ENCODE results near the gene COG7. TPM values are rescaled to one million over a fixed set of nuclear protein-coding genes. Genes with fewer than 3 reads are reported as not detected.

COG7 gene
- total RNA-seq, 4 donors from 2014 or later = 10.6 to 13.9 (median 13.3) TPM

DNA sequence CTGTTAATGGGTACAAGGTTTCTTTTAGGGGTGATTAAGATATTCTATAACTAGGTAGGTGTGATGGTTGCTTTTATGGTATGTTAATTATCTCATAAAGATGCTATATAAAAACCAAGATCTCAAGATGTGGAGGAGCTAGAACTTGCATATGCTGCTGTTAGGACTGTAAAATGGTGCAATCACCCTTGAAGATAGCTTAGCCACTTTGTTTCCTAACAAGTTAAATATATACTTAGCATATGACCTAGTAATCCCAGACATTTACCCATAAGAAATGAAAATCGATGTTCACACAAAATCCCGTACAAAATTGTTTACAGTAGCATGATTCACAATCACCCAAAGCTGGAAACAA lies 32.2 kb upstream of the COG7 start:
- TF ChIP-seq, protein P1, sequence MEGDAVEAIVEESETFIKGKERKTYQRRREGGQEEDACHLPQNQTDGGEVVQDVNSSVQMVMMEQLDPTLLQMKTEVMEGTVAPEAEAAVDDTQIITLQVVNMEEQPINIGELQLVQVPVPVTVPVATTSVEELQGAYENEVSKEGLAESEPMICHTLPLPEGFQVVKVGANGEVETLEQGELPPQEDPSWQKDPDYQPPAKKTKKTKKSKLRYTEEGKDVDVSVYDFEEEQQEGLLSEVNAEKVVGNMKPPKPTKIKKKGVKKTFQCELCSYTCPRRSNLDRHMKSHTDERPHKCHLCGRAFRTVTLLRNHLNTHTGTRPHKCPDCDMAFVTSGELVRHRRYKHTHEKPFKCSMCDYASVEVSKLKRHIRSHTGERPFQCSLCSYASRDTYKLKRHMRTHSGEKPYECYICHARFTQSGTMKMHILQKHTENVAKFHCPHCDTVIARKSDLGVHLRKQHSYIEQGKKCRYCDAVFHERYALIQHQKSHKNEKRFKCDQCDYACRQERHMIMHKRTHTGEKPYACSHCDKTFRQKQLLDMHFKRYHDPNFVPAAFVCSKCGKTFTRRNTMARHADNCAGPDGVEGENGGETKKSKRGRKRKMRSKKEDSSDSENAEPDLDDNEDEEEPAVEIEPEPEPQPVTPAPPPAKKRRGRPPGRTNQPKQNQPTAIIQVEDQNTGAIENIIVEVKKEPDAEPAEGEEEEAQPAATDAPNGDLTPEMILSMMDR (IDR thresholded peaks at IDR 0.05; ENCODE audit: low read depth) = no peak

DNA sequence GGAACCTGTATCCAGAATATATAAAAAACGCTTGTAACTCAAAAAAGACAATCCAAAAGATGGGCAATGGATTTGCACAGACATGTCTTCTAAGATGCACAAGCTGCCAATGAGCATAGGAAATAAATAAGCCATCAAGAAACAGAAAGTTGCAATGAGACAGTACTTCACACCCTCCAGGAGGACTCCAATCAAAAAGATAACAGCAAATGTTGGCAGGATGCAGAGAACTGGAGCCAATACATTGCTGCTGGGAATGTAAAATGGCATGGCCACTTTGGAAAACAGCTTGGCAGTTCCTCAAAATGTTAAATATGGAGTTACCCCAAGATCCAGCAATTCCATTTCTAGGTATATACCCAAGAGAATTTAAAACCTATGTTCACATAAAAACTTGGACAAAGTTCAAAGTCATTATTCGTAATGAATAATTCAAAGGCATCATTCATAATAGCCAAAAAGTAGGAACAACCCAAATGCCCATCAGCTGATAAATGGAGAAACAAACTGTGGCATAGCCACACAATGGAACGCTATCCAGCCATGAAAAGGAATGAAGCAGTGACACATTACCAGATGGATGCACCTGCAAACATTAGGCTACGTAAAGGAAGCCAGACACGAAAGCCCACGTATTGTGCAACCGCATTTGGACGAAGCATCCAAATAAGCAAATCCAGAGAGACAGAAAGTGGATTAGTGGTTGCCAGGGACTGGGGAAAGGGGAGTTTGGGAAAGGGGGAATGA lies 31.7 kb upstream of the COG7 start:
- TF ChIP-seq, protein P1 (IDR thresholded peaks at IDR 0.05; ENCODE audit: low read depth) = no peak

DNA sequence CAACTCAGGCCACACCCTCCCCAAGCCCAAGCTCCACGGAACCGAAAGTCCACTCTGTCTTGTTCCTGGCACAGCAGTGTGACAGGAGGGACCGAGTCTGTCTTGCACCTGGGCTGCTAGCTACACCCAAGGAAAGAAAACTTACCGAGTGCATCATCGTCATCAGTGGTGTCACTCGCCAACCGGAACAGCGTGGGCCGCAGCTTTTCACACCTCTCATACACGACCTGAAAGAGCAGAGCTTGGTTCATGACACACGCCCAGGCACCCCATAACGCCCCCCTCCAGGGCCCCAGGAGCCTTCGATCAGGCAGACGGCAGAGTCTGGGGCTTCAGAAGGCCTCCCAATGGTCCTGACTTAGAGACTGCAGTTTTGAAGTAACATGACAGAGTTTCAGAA lies 29.8 kb upstream of the COG7 start:
- TF ChIP-seq, protein P1 (IDR thresholded peaks at IDR 0.05; ENCODE audit: low read depth) = no peak

DNA sequence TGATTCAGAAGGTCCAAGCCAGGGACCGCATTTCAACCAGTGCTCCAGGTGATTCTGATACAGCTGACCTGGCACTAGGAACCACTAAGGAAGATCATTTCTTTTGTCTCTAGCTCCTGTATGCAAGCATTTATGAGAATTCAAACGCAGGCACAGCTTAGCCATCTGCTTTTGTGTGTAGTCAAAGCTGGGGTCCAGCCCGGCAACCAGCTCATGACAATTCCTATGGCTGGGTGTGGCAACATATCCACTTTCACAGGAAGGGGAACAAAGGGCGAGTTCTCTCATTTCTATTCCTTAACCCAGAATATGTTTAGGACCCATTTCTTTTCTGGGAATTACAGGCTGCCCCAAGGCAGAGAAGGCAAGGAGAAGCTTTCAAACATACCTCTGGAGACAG lies 27.3 kb upstream of the COG7 start:
- TF ChIP-seq, protein P1 (IDR thresholded peaks at IDR 0.05; ENCODE audit: low read depth) = no peak

DNA sequence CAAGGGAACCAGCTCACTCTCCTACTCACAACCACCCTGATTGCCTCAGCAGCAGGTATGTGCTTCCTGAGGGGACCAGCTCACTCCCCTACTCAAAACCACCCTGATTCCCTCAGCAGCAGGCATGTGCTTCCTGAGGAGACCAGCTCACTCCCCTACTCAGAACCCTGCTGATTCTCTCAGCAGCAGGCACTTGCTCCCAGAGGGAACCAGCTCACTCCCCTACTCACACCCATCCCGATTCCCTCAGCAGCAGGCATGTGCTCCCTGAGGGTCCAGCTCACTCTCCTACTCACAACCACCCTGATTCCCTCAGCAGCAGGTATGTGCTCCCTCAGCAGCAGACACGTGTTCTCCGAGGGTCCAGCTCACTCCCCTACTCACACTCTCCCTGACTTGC lies 26.1 kb upstream of the COG7 start:
- TF ChIP-seq, protein P1 (IDR thresholded peaks at IDR 0.05; ENCODE audit: low read depth) = no peak

DNA sequence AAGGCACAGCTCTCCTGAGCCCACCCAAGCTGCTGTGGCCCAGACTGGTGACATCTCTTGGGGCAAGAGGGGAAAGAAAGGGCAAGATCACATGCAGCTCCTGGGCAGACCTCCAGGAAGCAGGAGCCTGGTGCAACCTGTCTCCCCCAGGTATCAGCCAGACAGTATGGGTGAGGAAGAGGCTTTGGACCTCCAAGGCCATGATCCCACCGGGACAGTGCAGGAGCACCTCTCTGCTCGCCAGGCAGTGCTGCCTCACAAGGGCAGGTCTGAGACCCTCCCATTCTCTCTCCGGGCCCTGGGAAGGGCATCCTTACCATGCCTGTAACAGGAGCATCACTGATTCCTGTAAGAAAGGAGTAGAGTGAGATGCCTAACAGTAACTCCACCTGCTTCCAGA lies 25.6 kb upstream of the COG7 start:
- TF ChIP-seq, protein P1 (IDR thresholded peaks at IDR 0.05; ENCODE audit: low read depth) = no peak

DNA sequence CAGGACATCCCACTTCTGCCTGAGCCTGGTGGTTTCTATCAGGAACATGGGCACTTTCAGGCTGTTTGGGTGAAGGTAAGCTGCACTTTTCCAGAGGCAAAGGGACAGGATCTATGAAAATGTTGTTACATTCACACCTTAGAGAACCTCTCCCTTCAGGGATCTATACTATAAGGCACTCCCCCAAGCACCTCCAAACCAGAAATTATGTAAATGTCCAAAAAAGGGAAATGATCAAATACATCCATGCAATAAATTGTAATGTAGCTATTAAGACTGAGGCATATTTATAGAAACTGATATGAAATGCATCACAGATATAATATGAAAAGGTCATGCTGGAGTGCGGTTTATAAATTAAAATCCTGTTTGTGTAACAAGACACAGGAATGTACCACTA lies 23.3 kb upstream of the COG7 start:
- TF ChIP-seq, protein P1 (IDR thresholded peaks at IDR 0.05; ENCODE audit: low read depth) = no peak

Measured in subcutaneous adipose tissue (tissue), 4 donors.